ENCODE results near the gene NMNAT3. TPM values are rescaled to one million over a fixed set of nuclear protein-coding genes. Genes with fewer than 3 reads are reported as not detected.

The NMNAT3 gene
- total RNA-seq, 4 donors from 2014 or later, result 1.5 to 12.6 (median 5.6) TPM

DNA sequence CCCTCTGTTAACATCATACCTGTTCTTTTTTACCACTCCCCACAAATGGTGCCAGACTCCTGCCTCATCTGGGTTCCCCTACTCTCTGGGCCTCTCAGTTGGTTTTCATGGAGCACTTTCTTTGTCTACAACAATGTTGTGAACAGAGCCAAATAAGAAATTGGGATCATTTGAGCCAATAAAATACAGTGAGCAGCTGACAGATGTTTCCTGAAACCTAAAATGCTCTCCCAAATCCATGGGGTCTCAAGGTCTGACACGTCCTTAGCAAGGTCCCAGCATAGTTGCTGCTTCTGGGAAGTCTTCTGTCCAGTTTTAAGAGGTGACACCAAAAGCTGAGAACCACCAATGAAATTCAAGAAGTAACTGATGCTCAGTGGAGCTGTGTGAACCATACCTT is 1.7 kb downstream of the NMNAT3 start:
- H3K9me3 ChIP-seq, result no peaks in the 10 kb centered on the region
- in situ Hi-C loops (cut with MboI; ENCODE audit: low pct_ligation_motif_present in 1 of 4, low pct_unique_long_range_greater_than_20kb in 1 of 4, low sequenced_read_pairs in 3 of 4) (no loop called here), intact Hi-C loops (cut with DNase I; ENCODE audit: low total_unique reads) (no loop called here)
- DNase-seq, result no peak
- H3K27me3 ChIP-seq, result no peaks in the 10 kb centered on the region
- WGBS, 2 donors (ENCODE audit: low coverage in 1 of 2), result 60 to 69% methylated on average over 1 of the region's 1 CpG
- H3K27ac ChIP-seq, result no peak overlapping the region
- TF ChIP-seq EP300 (IDR thresholded peaks at IDR 0.05; ENCODE audit: low read depth), result no peak
- TF ChIP-seq, protein P1, sequence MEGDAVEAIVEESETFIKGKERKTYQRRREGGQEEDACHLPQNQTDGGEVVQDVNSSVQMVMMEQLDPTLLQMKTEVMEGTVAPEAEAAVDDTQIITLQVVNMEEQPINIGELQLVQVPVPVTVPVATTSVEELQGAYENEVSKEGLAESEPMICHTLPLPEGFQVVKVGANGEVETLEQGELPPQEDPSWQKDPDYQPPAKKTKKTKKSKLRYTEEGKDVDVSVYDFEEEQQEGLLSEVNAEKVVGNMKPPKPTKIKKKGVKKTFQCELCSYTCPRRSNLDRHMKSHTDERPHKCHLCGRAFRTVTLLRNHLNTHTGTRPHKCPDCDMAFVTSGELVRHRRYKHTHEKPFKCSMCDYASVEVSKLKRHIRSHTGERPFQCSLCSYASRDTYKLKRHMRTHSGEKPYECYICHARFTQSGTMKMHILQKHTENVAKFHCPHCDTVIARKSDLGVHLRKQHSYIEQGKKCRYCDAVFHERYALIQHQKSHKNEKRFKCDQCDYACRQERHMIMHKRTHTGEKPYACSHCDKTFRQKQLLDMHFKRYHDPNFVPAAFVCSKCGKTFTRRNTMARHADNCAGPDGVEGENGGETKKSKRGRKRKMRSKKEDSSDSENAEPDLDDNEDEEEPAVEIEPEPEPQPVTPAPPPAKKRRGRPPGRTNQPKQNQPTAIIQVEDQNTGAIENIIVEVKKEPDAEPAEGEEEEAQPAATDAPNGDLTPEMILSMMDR (IDR thresholded peaks at IDR 0.05), result no peak
- TF ChIP-seq POLR2AphosphoS5 (IDR thresholded peaks at IDR 0.05), result no peak
- no peak for TF ChIP-seq POLR2A (IDR thresholded peaks at IDR 0.05)
- no peak overlapping the region for H3K4me3 ChIP-seq
- H3K36me3 ChIP-seq, result no peaks in the 10 kb centered on the region
- H3K4me1 ChIP-seq, result peaks cover 0 to 12% (median 5%) of the 10 kb centered on the region in 4 donors

DNA sequence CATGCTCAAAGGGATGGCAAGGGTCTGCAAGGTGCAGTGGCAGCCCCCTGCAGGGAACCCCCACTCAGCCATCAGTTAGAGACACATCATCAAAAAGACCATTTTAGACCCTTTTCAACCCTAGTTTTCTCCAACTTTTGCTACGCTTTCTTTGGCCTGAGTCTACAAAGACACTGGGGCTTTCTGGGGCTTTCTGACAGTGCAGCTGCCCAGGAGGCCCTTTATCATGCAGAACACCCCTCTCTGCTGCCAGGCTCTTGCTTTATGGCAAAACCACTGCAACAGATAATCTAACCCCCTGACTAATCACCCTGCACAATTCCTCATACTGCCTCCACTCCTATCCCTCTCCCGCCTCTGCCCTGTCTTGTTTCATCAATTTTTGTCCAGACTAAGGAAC is 2.4 kb downstream of the NMNAT3 start:
- in situ Hi-C loops (cut with MboI; ENCODE audit: low pct_ligation_motif_present in 1 of 4, low pct_unique_long_range_greater_than_20kb in 1 of 4, low sequenced_read_pairs in 3 of 4), result no loop called here
- WGBS, 2 donors (ENCODE audit: low coverage in 1 of 2), result 93 to 100% methylated on average over 2 of the region's 2 CpGs
- DNase-seq, result no peak

DNA sequence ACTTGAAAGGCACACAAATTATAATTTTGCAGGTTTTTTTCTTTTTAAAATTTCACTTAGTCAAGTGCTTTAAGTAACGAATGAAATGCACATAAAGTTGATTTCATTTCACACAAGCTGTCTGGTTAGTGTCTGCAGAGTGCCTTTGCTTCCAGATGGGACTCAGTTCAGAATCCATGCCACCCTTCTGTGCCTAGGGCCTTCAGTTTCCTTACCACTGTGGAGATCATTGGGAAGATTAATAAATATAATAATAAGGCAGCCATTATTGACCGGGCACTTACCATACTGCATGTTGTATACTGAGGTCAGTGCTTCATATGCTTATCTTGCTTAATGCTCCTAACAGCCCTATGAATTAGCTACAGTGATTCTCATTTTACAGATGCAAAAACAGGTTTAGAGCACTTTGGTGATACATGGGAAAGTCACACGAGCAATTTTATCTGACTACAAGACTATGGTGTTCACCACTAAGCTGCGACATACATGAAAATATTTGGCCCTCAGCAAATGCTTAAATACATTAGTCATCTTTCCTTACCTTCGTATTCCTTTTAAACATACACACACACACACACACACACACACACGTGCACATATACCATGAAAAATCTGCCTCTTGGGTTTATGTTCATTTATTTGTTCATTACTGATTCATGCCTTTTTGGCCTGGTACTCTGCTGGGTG is 3.1 kb downstream of the NMNAT3 start:
- H3K27ac ChIP-seq, result no peak overlapping the region
- 83 to 88% methylated on average over 5 to 6 of the region's 6 CpGs for WGBS, 2 donors (ENCODE audit: low coverage in 1 of 2)
- TF ChIP-seq POLR2A (IDR thresholded peaks at IDR 0.05) (no peak), EP300 (IDR thresholded peaks at IDR 0.05; ENCODE audit: low read depth) (no peak), POLR2AphosphoS5 (IDR thresholded peaks at IDR 0.05) (no peak)
- TF ChIP-seq, protein P1 (IDR thresholded peaks at IDR 0.05), result no peak
- in situ Hi-C loops (cut with MboI; ENCODE audit: low pct_ligation_motif_present in 1 of 4, low pct_unique_long_range_greater_than_20kb in 1 of 4, low sequenced_read_pairs in 3 of 4), result no loop called here
- peaks cover 0 to 12% (median 5%) of the 10 kb centered on the region in 4 donors for H3K4me1 ChIP-seq
- H3K36me3 ChIP-seq, result no peaks in the 10 kb centered on the region
- intact Hi-C loops (cut with DNase I; ENCODE audit: low total_unique reads), result no loop called here
- DNase-seq, result no peak
- H3K27me3 ChIP-seq, result no peaks in the 10 kb centered on the region
- H3K9me3 ChIP-seq, result no peaks in the 10 kb centered on the region
- H3K4me3 ChIP-seq, result no peak overlapping the region

More for the DNA sequence above, 2.4 kb downstream of the NMNAT3 start:
- Histone ChIP-seq H3K36me3 (no peaks in the 10 kb centered on the region), H3K4me3 (no peak overlapping the region), H3K9me3 (no peaks in the 10 kb centered on the region), H3K4me1 (peaks cover 0 to 12% (median 5%) of the 10 kb centered on the region in 4 donors), H3K27me3 (no peaks in the 10 kb centered on the region), H3K27ac (no peak overlapping the region)
- intact Hi-C loops (cut with DNase I; ENCODE audit: low total_unique reads), result no loop called here
- TF ChIP-seq, protein P1 (IDR thresholded peaks at IDR 0.05), result no peak
- TF ChIP-seq EP300 (IDR thresholded peaks at IDR 0.05; ENCODE audit: low read depth), result no peak
- no peak for TF ChIP-seq POLR2A (IDR thresholded peaks at IDR 0.05)
- TF ChIP-seq POLR2AphosphoS5 (IDR thresholded peaks at IDR 0.05), result no peak

DNA sequence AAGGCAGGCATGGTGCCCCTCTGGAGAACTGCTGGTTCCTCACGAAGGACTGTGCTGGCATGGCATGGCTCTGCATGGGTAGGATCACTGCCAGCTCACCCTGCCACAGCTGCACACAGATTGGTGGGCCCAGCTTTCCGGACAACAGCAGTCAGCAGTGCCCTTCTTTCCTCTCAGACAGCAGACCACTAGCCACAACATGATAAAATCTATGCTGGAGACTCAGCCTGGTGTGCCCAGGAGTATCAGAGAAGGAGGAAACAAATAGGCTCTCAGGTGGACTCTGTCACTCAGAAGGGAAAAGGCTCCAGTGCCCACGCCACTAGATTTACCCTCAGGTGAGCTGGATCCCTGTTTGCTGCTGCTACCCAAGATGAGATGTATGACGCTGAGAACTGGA is 4.9 kb downstream of the NMNAT3 start:
- Histone ChIP-seq H3K27ac (no peak overlapping the region), H3K9me3 (no peaks in the 10 kb centered on the region), H3K4me3 (no peak overlapping the region), H3K36me3 (no peaks in the 10 kb centered on the region), H3K27me3 (no peaks in the 10 kb centered on the region), H3K4me1 (peaks cover 0 to 12% (median 5%) of the 10 kb centered on the region in 4 donors)
- 82% methylated on average over 4 of the region's 4 CpGs; no CpG with 5 or more reads in 1 of the 2 donors for WGBS, 2 donors (ENCODE audit: low coverage in 1 of 2)
- intact Hi-C loops (cut with DNase I; ENCODE audit: low total_unique reads) (no loop called here), in situ Hi-C loops (cut with MboI; ENCODE audit: low pct_ligation_motif_present in 1 of 4, low pct_unique_long_range_greater_than_20kb in 1 of 4, low sequenced_read_pairs in 3 of 4) (no loop called here)
- DNase-seq, result no peak
- TF ChIP-seq POLR2AphosphoS5 (IDR thresholded peaks at IDR 0.05) (no peak), EP300 (IDR thresholded peaks at IDR 0.05; ENCODE audit: low read depth) (no peak), POLR2A (IDR thresholded peaks at IDR 0.05) (no peak)
- TF ChIP-seq, protein P1 (IDR thresholded peaks at IDR 0.05), result no peak

All from transverse colon (tissue), 4 donors.